Peyer's patch (tissue), 4 donors: ENCODE data around the gene SRRM2. TPM values are rescaled to one million over a fixed set of nuclear protein-coding genes. Genes with fewer than 3 reads are reported as not detected.

Experiments used
- DNase-seq, 3 donors: peaks; one replicate each; pipeline ENCODE4 v3.0.0-alpha.2; 2017 to 2019
- H3K27ac ChIP-seq, 4 donors: fragments of 200-600 bp; sonication (generic); one replicate each; pipeline ENCODE4 v1.5.1; 2016 to 2019
- H3K27me3 ChIP-seq, 2 donors: fragments of 200-600 bp; sonication (generic); one replicate each; pipeline ENCODE4 v1.5.1; 2019
- H3K36me3 ChIP-seq, 3 donors: fragments of 200-600 bp; sonication (generic); one replicate each; pipeline ENCODE4 v1.5.1; 2016 to 2019
- H3K4me1 ChIP-seq, 4 donors: fragments of 200-600 bp; sonication (generic); one replicate each; pipeline ENCODE4 v1.5.1; 2016 to 2019
- H3K4me3 ChIP-seq, 4 donors: fragments of 200-600 bp; sonication (generic); 1 replicate in 3 of 4; 2 replicates in 1 of 4; pipeline ENCODE4 v1.5.1; 2016 to 2019; ENCODE audit warnings: mild to moderate bottlenecking in 1 of 4
- H3K9me3 ChIP-seq, 4 donors: fragments of 200-600 bp; sonication (generic); one replicate each; pipeline ENCODE4 v1.5.1; 2016 to 2019; ENCODE audit warnings: mild to moderate bottlenecking in 1 of 4
- POLR2A ChIP-seq, 2 donors: fragments of 450-650 bp; IDR thresholded peaks; one replicate each; pipeline ENCODE4 v1.5.1; 2017; ENCODE audit warnings: antibody characterized with exemption in 2 of 2, mild to moderate bottlenecking in 2 of 2, moderate library complexity in 2 of 2
- total RNA-seq, 4 donors: library from RNA; depleted of rRNA; stranded (reverse); fragments of >200 nt; gene quantifications; one replicate each; pipeline ENCODE4 v1.1.0, GENCODE V29; 2016
- TF ChIP-seq, protein P1 (sequence below), 6 experiments: fragments of 450-650 bp in 4 of 6; fragments of 200-600 bp in 2 of 6; sonication (generic) in 1 of 6; IDR thresholded peaks; one replicate each; pipeline ENCODE4 v1.5.1; 2017 to 2019; ENCODE audit warnings: antibody characterized with exemption in 6 of 6, mild to moderate bottlenecking in 3 of 6, moderate library complexity in 1 of 6

SRRM2 gene
- total RNA-seq, 4 donors from 2014 or later, result 683 to 3,742 (median 1,673) TPM

DNA sequence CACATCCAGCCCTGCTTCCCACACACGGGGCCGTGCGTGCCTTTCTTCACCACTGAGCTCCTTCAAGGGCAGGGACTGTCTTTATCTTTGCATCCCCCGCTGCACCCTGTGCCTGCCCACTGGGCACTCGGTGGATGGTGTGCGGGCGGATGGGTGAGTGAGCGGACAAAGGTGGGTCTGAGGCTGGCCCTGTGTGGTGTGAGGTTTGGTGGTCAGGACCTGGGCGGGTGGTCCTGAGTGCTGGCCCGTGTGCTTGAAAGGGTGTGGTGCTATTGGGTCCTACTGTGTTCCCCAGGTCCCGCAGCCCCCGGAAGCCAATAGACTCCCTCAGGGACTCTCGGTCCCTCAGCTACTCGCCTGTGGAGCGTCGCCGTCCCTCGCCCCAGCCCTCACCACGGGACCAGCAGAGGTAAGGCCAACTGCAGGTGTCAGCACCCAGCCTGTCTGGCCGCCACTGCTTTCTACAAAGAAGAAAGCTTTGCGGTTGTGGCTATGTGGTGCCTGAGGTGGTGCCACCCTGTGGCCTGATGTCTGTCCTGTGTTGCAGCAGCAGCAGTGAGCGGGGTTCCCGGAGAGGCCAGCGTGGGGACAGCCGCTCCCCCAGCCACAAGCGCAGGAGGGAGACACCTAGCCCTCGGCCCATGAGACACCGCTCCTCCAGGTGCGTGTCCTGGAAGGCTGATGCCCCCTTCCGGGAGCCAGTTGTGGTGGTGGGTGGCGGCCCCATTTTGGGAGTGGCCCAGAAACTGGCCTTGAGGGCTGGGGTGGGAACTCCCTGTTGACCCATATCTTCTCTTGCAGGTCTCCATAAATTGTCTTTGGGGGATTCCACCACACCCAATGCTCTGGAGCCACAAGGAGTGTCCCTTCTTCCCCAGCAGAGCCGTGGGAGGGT, 17.9 kb downstream of the SRRM2 start:
- H3K4me1 ChIP-seq, result peaks cover 0 to 20% (median 2%) of the 10 kb centered on the region in 4 donors
- peak in 1 of 3 donors; percentile 51 for DNase-seq
- no peaks in the 10 kb centered on the region for H3K27me3 ChIP-seq
- H3K4me3 ChIP-seq, result no peak overlapping the region
- no peaks in the 10 kb centered on the region for H3K9me3 ChIP-seq
- H3K36me3 ChIP-seq, result peaks cover 0 to 97% (median 0%) of the 10 kb centered on the region in 3 donors
- TF ChIP-seq, protein P1, sequence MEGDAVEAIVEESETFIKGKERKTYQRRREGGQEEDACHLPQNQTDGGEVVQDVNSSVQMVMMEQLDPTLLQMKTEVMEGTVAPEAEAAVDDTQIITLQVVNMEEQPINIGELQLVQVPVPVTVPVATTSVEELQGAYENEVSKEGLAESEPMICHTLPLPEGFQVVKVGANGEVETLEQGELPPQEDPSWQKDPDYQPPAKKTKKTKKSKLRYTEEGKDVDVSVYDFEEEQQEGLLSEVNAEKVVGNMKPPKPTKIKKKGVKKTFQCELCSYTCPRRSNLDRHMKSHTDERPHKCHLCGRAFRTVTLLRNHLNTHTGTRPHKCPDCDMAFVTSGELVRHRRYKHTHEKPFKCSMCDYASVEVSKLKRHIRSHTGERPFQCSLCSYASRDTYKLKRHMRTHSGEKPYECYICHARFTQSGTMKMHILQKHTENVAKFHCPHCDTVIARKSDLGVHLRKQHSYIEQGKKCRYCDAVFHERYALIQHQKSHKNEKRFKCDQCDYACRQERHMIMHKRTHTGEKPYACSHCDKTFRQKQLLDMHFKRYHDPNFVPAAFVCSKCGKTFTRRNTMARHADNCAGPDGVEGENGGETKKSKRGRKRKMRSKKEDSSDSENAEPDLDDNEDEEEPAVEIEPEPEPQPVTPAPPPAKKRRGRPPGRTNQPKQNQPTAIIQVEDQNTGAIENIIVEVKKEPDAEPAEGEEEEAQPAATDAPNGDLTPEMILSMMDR (IDR thresholded peaks at IDR 0.05), result peak in 1 of 6 experiments; percentile 21
- no peak for TF ChIP-seq POLR2A (IDR thresholded peaks at IDR 0.05)
- H3K27ac ChIP-seq, result peak overlapping the region in 3 of 4 donors; percentile 59 to 83 (median 82)

DNA sequence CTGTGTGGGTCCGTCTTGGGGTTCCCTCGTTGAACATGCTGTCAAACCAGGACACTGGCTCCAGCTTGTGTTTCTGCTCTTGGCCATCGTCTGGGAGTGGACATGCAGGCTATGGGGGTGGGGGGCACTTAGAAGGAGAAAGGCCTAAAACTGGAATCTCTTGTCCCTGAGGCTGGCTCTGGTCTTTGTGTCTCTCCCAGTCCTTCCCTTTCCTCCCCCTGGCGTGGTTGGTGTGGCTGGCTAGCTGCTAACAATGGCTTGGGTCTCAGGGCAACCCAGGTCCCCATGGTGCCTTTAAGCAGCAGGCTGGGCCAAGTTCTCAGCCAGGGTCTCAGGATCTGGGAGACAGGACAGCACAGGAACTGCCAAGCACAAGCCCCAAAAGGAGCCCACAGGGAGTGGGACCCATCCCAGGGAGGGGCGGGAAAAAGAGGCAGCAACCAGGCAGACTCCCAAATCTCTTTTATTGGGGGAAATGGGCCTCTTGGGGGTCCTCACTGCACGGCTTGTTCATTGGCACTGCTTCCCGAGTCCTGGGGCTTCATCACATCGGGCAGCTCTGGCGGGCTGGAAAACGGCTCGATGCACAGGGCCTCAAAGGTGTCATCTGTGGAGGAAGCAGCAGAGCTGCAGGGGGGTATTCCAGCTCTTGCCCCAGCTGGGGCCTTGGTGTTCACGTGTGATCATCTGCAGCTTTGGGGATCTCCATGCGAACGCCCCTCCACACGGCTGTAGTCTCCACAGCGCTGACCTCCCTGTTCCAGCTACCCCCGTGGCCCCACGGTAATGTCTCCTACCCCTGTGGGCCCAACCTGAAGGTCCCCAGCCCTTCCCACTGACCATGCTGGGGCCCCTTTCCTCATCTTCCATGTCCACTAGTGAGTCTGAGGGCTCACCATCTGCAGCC, 19.3 kb downstream of the SRRM2 start:
- peak overlapping the region in 1 of 4 donors; percentile 17 for H3K27ac ChIP-seq
- TF ChIP-seq POLR2A (IDR thresholded peaks at IDR 0.05), result no peak
- H3K9me3 ChIP-seq, result no peaks in the 10 kb centered on the region
- no peaks in the 10 kb centered on the region for H3K27me3 ChIP-seq
- peaks cover 3 to 30% (median 7%) of the 10 kb centered on the region in 4 donors for H3K4me1 ChIP-seq
- DNase-seq, result peak in 1 of 3 donors; percentile 46
- peaks cover 0 to 83% (median 0%) of the 10 kb centered on the region in 3 donors for H3K36me3 ChIP-seq
- H3K4me3 ChIP-seq, result no peak overlapping the region

DNA sequence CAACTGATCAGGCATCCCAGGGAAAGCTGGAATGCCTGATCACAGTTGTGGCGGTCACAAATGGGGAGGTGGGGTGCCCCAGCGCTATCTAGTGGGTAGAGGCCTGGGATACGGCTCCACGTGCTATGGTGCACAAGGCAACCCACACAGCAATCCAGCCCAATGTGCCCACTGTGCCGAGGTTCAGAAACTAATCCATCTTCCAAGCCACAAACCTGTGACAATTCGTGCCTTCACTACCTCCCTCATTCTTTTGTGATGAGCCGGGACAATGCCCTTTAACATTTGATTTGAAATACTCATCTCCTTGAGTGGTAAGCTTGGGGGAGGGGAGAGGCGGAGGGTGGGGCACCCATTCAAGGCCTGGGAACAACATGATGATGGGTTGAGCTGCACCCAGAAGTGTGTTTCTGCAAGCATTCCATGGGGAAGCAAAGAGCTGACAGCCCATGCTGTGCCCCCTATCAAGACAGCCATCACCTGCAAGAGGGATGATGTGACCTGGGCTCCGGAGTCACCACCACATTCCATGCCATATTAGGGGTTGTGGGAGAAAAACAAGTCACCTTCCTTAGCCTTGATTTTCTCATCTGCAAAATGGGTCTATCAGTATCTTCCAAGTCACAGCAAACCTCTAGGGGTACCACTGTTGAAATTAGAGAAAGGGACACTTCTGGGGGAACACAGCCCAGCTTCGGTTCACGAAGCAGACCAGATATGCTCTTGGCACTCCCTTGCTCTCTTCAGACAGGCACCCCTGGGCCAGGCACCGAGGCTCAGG, 20.9 kb downstream of the SRRM2 start:
- no peak overlapping the region for H3K27ac ChIP-seq
- H3K4me1 ChIP-seq, result peaks cover 3 to 33% (median 10%) of the 10 kb centered on the region in 4 donors
- H3K36me3 ChIP-seq, result peaks cover 0 to 67% (median 0%) of the 10 kb centered on the region in 3 donors
- TF ChIP-seq, protein P1 (IDR thresholded peaks at IDR 0.05), result no peak
- TF ChIP-seq POLR2A (IDR thresholded peaks at IDR 0.05), result no peak
- no peaks in the 10 kb centered on the region for H3K27me3 ChIP-seq
- H3K9me3 ChIP-seq, result no peaks in the 10 kb centered on the region
- H3K4me3 ChIP-seq, result no peak overlapping the region
- DNase-seq, result peak in 1 of 3 donors; percentile 39

DNA sequence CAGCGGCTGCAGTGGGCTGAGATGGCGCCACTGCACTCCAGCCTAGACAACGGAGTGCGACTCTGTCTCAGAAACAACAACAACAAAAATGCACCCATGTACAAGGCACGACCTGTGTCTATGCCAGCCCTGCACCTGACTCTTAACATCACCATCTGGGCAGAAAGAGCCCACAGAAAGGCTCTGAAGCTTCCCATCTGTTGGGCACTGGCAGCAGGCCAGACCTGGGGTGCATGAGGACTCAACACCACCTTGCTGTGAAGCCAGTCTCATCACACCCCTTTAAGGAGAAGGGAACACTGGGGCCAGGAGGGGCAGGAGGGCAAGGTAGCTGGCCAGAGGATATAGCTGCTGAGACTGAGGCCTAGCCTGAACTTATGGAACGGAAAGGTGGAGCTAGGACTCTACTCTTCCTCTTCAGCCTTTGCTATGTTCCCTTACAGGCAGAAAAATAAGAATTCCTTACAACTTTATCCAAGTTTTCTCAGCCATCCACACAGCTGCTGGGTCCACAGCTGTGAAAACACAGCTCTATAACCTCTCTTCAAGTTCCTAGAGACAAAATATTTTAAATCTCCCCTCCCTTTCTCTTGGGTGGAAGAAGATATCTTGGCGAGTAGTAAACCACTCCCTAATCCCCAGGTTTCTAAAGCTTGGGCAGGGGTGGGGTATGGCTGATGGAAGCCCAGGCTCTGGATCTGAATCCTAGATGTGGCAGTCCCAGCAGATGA, 21.9 kb downstream of the SRRM2 start:
- DNase-seq, result peak in 1 of 3 donors; percentile 37
- H3K4me1 ChIP-seq, result peaks cover 2 to 29% (median 16%) of the 10 kb centered on the region in 4 donors
- H3K4me3 ChIP-seq, result no peak overlapping the region
- H3K36me3 ChIP-seq, result peaks cover 0 to 57% (median 0%) of the 10 kb centered on the region in 3 donors
- H3K9me3 ChIP-seq, result no peaks in the 10 kb centered on the region
- TF ChIP-seq, protein P1 (IDR thresholded peaks at IDR 0.05), result no peak
- H3K27ac ChIP-seq, result no peak overlapping the region
- no peaks in the 10 kb centered on the region for H3K27me3 ChIP-seq

DNA sequence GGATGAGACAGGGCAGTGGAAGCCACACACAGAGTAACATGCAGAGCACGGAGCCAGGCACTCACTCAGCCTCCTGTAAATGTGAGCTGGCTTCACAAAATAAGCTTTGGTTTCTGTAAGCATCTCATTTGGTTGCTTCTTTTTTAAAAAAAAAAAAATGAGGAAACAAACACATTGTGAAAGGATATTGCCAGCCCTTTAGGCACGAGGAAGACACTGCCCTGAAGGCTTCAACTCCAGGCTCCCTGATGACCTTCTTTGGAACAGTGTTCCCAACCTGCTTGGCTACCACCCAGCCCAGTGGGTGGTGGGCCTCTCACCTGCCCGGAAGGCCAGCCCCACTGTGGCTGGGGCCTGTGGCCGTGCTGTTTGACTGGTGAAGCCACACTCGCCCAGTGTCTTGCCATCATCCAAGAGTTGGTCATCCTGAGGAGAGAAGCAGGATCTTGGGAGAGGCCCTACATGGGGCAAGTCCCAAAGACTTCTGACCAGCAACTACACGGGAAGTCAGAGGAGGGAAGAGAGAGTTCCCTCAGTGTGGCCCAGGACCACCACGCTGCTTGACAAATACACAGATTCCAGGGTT, 22.8 kb downstream of the SRRM2 start:
- TF ChIP-seq POLR2A (IDR thresholded peaks at IDR 0.05), result no peak
- TF ChIP-seq, protein P1 (IDR thresholded peaks at IDR 0.05), result no peak
- peak in 1 of 3 donors; percentile 38 for DNase-seq
- Histone ChIP-seq H3K27me3 (no peaks in the 10 kb centered on the region), H3K9me3 (no peaks in the 10 kb centered on the region), H3K4me1 (peaks cover 0 to 23% (median 16%) of the 10 kb centered on the region in 4 donors), H3K27ac (no peak overlapping the region), H3K36me3 (peaks cover 0 to 48% (median 0%) of the 10 kb centered on the region in 3 donors), H3K4me3 (no peak overlapping the region)
